Midbrain (tissue), 1 donor: Measurements from ENCODE around the gene IL16.
A peak's percentile ranks its signal among the peaks of the same experiment; 100 is the strongest.
"Not testable (repeated sequence)": the region's sequence is repeated elsewhere in the genome, so short reads cannot be mapped to it uniquely, and the experiment has no call there.

ENCODE experiments used
- DNase-seq: peaks from one replicate; lab custom pipeline; 2025; lab: John Stamatoyannopoulos, UW

IL16 gene

DNA sequence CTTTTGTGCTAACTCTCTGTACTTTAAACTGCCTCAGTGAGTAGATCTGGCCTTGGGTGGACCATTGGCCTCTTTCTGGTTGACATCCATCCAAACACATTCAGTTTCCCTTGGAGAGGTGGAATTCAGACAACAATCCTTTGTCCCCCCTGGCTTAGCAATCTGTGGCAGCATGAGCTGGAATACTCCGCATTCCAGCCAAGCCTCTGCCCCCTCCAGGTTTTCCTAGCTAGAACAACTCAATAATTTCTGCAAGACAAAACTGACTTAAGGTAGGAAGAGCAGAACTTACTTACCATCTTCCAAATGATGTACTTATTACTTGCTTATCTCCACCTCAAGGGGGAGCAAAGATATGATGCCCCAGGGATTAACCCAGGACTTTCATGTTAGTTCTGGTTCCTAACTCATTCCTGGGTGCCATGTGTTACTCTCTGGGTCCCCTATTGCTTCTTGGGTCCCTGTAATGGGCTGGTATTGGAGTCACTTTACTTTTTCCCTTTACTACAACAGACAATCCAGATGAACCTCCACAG lies 21.8 kb upstream of the IL16 start:
- DNase-seq: no peak

DNA sequence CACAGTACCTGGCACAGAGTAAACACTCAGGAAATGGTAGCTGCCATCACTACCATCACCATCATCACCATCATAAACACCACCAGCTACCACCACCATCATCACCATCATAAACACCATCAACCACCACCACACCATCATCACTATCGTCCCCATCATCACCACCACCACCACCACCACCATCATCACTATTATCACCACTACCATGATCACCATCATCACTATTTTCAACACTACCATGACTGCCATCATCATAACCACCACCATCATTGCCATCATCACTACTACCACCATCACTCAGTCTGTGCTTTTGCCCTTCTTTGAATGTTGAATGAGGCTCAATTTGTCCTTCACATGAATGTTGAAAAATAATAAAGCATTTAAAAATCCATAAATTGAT lies 21.2 kb upstream of the IL16 start:
- no peak for DNase-seq

DNA sequence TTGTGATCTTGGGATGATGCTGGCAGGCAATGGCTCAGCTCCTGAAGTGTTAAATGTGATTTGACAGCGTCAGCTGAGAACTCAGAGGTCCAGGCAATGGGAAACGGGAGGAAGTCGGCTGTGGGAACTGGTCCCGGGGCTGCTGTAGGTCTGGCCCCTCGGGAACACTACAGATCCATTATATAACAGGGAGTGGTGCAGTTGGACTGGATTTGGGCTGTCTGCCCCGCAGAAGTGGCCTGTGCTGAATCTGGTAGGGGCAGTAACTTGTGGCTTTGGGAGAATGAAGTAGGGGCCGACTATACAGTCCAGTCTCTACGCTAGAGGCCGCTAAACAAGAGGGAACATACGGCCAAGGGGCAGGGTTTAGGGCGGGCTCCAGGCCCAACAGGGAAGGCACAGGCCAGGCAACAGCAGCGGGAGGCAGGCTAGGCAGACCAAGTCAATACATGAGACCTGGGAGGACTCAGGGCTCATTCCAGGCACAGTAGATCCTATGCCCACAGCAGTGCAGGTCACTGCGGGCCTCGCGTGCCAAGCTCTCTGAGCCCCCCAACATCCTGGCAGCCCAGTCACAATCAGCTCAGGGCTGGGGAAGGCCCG lies 20.3 kb upstream of the IL16 start:
- no peak for DNase-seq

DNA sequence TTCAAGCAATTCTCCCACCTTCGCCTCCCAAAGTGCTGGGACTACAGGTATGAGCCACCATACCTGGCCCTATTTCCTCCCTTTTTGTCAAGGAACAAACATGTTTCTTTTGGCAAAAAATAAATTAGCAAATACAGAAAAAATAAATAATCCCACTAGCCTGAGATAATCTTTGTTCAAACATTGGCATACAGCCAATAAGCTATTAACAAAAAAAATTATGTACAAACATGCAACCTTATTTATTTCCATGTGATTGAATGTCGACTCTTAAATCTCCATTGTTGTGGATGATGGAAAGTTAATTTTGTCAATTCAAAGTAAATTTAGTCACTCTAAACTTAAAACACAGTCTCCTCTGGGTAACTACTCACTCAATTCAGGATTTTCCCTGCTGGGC lies 18.3 kb upstream of the IL16 start:
- DNase-seq: no peak

DNA sequence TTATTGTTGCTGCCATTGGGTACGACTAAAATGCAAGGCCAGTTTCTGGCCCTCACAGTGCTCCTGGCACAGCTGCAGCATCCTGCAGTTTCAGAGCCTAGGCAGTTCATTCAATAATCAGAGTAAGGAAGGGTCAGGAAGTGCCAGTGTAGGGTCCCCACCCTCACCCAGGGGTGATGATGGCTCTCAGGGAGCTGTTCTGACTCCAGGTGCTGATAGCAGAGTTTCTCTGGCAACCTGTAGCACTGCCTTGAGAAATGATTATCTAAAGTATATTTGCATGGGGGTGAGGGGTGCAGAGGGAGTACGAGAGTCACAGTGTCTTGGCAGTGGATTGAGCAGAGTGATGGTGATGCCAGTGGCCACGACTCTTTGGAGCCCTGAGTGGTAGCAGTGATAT lies 15.5 kb upstream of the IL16 start:
- DNase-seq: no peak

DNA sequence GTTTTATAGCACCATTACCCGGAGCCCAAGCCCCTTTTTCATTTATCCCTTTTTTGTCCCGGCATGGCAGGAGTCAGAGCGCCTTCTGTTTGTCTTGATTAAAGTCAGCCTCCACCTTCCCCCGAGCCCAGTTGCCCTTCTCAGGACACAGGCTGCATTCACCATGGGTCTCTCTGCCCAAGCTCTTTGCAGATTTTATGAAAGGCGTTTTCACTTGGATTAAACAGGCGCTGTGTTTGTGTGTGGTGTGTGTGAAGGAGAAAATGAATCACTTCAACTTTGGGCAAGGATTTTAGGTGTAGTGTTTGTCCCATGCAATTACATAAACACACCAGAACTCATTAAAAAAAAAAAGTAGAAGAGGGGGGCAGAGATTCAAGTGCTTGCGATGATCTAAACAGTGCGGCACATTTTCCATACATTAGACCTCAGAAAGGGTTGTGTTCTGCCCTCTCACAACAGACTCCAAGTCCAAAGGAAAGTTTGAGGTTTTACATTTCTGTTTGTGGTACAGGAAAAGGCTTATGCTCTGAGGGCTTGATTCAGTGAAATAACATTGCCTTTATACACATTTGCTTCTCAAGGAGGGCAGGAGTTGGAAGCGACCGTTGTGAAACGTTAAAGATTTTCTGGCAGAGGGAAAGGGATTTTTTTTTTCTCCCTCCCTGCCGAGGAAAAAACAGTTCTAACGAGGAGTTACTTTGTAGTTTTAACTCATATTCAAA lies 14.5 kb upstream of the IL16 start:
- no peak for DNase-seq

DNA sequence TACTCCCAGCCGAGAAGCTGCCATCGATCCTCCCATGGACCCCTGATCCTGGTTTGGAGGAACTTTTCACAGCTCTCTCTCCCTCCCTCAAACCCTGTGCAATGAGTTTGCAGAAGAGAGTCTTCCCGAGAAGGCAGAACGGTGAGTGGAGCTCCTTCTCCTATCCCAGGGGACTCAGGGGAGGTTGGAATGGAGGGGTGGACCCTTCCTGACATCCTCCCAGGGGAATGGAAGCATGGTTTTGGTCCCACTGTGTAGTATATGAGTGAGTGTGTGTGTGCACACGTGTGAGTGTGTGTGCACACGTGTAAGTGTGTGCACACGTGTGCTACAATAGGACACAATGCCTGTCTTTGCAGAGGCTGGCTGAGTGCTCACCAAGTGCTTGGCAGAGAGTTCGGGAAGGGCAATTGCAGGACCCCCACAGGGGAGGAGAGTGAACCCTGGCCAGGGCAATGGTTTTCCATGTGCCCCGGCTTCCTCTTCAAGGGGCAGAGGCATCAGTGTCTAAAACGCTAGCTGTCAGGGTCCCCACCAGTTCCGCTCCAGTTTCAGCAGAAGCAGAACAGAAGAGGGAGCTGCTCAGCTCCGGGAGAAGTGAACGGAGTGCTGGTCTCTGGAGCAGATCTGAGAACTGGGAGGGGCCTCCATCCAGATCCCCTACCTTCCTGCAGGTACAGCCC lies 13.8 kb upstream of the IL16 start:
- no peak for DNase-seq

DNA sequence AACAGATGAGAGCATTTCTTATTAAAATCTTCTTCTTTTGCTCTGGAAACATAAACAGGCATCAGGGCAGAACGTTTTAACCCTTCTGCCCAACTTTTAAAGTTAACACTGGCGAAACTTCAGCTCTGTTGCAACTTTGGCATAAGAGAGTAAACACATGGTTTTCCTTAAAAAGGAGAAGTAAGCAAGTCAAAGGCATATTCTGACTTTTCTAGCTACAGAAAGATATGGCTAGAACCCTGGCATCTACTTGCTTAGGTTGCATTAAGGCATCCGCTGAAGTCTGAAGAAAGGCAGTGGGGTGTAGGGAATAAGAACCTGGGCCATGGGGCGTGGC lies 13.3 kb upstream of the IL16 start:
- DNase-seq: no peak

DNA sequence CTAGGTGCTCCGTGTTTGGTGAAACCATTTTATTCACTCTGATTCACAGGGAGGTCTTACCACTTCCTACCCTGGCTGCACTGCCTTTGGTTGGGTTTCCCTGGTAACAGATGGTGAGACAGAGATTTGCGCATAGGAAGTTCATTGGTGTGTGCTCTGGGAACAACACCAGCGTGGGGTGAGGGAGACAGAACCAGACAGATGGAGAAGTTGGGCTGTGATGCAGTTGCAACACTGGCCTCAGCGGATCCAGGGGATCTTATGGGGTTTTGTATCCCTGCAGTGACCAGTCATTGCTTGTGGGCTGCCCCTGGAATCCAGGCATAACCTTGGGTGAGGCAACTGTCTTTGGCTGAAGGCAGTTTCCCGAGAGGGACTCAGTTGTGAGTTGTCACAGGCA lies 12.5 kb upstream of the IL16 start:
- no peak for DNase-seq

DNA sequence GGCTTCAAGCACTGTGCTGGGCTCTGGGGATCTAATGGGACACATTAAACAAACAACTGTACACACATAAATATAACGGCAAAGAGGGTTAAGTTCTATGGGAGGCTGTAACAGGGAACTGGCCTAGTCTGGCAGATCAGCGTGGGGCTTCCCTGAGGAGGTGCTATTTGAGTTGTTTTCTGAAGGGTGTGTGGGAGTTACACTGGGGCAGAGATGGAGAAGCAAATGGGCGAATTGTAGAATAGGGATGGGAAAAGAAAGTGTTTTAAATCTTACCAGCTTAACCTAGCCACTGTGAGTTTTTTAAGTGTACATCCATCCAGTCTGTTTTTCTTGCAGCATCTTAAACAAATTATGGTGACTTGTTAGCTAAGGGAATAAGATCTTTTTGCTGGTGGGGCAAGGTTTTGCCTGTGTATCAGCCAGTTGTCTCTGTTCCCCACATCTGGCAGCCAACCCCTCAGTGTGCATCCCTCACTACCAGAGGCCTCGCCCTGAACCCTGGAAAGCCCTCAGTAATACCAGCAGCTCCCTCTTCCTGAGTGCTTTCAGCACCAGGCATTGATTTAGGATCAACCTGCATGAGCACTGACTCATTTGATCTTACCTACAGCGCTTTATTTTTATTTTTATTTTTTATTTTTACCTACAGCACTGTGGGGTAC lies 10.9 kb upstream of the IL16 start:
- no peak for DNase-seq

DNA sequence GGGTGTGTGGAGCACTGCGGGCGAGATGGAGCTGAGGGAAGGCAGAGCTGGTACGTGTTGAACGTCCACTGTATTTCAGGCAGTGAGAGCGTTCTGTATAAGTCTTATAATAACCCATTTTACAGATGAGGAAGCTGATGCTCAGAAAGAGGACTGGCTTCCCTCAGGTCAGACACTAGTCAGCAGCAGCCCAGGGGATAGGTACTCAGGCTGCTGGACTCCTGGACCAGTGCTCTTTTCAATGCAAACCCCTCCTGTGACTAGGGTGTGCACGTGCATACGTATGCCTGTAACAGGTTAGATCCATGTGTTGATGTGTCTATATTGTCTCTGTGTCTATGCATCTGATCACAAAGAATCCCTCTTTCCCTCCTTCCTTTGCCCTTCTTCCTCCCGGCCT lies 8.3 kb upstream of the IL16 start:
- no peak for DNase-seq

DNA sequence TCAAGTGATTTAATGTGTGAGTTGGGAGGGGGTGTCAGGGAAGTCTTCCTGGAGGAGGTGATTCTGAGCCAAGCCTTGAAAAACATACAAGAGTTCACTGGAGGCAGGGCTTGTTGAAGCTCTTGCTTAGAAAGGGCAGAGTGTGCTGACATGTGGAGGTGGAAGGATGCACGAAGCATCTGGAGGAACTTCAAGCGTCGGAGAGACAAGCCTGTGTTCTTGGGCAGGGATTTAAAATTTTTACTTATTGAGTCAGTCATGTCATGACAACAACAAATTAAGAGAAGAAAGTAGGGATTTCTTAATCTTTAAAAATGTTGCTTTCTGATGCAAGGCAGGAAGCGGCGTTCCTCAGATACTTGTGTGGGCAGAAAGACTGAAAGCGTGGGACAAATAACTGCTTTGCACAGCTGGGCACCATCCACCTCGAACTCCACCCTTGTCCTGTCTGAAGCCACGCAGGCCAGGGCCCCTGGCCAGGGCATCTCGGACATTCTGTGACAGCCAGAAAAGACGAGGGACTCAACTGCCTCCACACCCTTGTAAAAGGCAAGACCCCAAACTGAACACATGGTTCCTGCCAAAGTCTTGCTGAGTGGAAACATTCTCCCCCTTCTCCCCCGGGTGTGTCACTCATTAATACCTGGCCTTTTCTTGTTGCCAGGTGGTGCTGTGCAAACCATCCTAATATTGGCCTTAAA lies 6.9 kb upstream of the IL16 start:
- no peak for DNase-seq

DNA sequence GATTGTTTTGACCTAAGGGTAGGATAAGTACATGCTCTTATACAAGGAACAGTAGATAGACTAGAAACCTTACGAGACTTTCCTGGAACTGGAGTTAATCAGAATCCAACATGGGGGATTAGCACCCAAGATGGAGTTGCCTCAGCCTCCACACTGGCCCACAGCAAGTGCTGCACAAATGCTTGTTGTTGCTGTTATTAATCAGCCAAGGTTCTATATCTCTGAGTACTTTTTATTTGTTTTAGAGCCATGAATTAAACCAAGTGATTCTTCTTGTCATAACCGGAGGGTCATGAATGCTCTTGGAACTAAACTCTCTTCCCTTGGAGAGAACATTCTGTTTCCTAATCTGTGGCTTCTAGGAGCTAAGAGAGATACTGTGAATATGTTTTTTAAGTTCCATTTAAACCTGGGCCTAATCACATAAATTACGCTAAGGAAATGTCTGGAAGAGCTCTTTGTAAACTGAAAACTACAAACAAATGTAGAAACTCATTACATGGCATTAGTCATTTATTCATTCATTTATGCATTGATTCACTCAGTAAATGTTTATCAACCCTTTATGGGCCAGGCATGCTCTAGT lies 5.7 kb upstream of the IL16 start:
- DNase-seq: no peak

DNA sequence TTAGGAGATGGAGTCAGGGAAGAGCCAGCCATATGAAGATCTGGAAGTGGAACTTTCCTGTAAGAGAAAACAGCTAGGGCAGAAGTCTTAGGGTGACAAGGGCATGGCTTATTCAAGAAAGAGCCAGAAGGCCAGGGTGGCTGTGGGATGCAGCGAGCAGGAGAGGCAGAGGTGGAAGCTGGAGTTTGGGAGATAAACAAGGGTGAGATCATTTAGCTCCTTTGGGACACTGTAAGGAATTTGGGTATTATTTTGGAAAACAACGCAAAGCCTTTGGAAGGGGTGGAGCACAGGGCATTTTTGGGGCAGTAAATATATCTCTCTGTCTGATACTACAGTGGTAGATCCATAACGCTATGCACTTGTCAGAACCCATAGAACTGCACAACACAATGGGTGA lies 5.0 kb upstream of the IL16 start:
- no peak for DNase-seq

DNA sequence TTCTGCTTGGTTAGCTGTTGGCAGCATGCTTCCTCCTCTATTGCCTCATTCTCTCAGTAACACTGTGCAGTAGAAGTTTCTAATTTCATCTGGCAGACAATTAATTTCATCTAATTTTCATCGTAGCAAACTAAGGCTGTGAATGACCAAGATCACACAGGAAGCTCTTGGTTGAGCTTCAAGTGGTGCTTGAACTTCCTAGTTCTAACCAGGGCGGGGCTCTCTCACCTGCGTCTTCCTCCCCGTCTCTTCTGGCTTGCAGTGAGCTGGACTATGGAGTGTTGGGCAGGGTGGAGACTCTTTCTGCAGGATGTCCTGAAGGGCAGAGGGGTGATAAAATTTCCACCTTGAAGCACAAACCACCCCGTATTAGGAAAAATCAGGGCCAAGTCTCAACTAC lies 2.0 kb upstream of the IL16 start:
- DNase-seq: no peak

DNA sequence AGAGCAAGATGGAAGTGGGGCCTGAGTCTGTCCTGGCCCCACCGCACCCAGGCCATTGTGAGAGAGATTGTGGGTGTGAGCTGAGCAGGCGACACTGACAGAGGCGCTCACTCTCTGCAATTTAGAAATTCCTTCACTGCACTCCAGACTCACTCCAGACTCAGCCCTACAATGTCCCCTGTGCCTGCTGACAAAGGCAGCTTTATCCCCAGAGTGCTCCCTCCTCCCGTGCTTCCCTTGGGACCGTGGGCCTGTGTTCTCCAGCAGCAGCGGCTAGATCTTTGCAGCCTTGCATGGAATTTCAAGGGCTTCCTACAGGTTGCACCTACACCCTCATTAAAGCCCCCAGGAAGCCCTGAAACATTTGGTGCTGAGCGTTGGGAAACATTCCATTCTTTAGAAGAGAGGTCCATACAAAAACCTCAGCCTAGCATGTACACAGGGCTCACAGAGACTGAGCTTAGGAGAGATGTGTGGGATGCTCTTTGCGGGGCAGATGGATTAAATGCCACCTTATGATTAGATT lies 1.3 kb upstream of the IL16 start:
- peak; percentile 26 for DNase-seq

DNA sequence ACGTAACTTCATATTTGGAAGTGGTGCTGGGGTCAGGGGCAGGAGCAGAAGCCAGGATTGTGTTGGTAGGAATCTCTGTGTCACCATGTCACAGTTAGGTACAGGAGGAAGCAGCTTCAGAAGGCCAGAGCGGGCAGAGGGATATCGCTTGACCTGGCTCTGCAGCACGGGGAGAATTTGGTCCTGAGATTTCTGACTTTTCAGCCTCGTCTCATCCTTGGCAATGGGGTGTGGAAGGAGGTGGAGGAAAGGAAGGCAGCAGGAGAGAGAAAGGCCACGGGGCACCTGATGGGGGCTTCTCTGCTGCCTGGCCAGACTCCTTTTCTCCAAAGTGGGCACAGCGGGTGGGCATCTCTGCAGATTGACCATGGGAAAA lies 564 bp downstream of the IL16 start:
- no peak for DNase-seq

DNA sequence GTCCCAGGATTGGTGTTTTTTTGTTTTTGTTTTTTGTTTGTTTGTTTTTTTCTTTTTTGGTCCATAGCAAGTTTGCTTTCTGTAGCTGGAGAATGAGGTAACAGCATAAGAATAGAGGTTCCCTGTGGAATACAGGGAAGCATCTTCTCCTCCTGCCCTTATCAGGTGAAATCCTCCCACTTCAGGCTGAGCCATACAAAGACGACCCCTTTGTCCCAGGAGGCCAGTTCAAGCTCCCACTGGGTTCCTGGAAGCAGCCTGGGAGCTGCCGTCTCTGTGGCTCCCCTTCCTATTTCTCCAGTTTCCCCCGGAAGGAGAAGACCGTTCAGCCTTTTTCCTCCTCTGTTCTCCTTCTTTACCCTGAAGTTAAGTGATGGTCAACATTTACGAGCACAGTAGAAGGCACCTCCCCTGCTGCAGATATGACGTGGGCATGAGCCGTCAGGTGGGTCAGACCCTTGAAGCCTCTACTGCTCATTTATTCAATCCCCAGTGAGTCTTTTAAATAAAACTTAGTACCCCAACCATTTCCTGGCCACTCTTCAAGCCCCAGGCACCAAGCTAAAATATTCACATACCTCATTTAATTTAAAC lies 1.1 kb downstream of the IL16 start:
- no peak for DNase-seq

DNA sequence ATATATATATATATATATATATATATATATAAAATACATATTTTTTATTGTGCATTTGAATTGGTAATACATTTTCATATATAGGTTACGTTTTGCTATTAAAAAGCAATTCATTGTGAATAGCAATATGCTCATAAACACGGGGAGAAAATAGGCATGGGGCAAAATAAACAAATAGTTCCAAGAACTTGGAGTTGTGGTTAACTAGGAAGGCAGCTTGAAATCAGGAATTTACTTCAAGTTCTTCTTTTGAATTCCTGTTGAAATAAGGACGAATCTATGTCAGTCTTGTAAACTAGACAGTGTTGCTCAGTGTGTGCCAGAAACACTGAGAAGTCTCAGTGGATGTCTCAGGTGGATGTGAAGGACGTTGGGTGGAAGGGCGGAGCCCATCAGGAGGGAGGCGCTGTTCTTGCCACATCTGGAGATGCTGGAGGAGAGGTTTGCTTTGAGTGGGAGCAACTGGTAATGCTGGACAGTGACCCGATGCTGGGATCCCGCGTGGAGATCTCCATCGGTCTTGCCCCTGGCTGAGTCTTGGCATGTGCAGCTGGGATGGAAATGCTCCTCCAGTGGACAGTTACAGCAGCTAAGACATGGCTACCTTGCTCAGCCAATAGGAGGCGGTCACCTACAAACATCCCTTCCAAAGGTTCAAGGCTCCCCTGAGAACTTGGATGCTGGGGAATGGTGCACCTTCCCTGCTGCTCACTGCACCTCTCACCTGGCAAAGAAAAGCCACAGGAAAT lies 2.5 kb downstream of the IL16 start:
- no peak for DNase-seq

DNA sequence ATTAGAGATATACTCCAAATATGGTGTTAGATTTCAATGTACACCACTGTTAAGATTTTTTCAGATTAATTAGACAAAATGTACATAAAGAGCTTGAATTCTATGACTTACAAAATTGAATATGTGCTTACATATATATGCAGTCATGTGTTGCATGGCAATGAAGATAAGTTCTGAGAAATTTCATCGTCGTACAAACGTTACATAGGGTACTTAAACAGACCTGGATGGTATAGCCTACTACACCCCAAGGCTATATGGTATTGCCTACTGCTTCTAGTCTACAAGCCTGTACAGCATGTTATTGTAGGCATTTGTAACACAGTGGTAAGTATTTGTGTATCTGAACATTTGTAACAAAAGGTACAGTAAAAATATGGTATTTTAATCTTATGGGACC lies 9.3 kb downstream of the IL16 start:
- DNase-seq: no peak

DNA sequence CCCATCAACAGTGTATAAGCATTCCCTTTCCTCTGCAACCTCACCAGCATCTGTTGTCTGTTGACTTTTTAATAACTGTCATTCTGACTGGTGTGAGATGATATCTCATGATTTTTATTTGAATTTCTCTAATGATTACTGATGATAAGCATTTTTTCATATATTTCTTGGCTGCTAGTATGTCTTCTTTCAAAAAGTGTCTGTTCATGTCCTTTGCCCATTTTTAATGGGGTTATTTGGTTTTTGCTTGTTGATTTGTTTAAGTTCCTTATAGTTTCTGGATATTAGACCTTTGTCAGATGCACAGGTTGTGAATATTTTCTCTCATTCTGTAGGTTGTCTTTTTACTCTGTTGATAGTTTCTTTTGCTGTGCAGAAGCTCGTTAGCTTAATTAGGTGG lies 11.3 kb downstream of the IL16 start:
- DNase-seq: not testable (repeated sequence)
